HEK293 (cell line): Measurements from ENCODE around the gene C19orf53.

Source experiments
- CTCF ChIA-PET: fragments of 350-600 bp; formaldehyde crosslinking; extraction: SDS; loops from one replicate; lab custom pipeline; 2021; ENCODE audit warnings: antibody characterized with exemption; lab: Yijun Ruan, JAX
- POLR2A ChIA-PET: fragments of 300-600 bp; formaldehyde crosslinking; extraction: SDS; loops from one replicate; lab custom pipeline; 2020; ENCODE audit warnings: antibody characterized with exemption, inconsistent platforms; lab: Yijun Ruan, JAX
- H3K27ac ChIP-seq: fragments of 200-500 bp; sonication (Bioruptor generic); 2 replicates; pipeline ENCODE4 v1.5.1; 2014; ENCODE audit warnings: low read depth, low read length, control low read depth, inconsistent platforms; ENCODE audit errors: extremely low read depth
- H3K36me3 ChIP-seq, 2 experiments: fragments of 200-500 bp in 1 of 2; sonication (Bioruptor generic) in 1 of 2; 1 replicate in 1 of 2; 2 replicates in 1 of 2; pipeline ENCODE4 v1.5.1; 2014 to 2017; ENCODE audit warnings: inconsistent platforms in 2 of 2, low read length in 2 of 2; ENCODE audit not compliant: control insufficient read depth in 2 of 2, insufficient read depth in 1 of 2
- H3K4me1 ChIP-seq: fragments of 200-500 bp; sonication (Bioruptor generic); 2 replicates; pipeline ENCODE4 v1.5.1; 2014; ENCODE audit warnings: mild to moderate bottlenecking, low read length, inconsistent platforms; ENCODE audit not compliant: control insufficient read depth, insufficient read depth
- H3K4me3 ChIP-seq: 2 replicates; pipeline ENCODE4 v1.5.1; 2011; ENCODE audit warnings: low read depth, mild to moderate bottlenecking, control low read depth, low read length, moderate library complexity
- H3K9me3 ChIP-seq: fragments of 200-500 bp; sonication (Bioruptor generic); 2 replicates; pipeline ENCODE4 v1.5.1; 2014; ENCODE audit warnings: low read depth, low read length, inconsistent platforms; ENCODE audit not compliant: control insufficient read depth, insufficient read depth
- FEZF1 ChIP-seq: fragments of 450-650 bp; formaldehyde crosslinking; IDR thresholded peaks from 2 replicates; pipeline ENCODE4 v1.5.1; 2016; ENCODE audit warnings: missing biosample characterization, missing genetic modification characterization
- YY1 ChIP-seq: fragments of 450-650 bp; formaldehyde crosslinking; IDR thresholded peaks from 2 replicates; pipeline ENCODE4 v1.5.1; 2018; ENCODE audit warnings: missing biosample characterization, missing genetic modification characterization
- ZBTB20 ChIP-seq: fragments of 450-650 bp; formaldehyde crosslinking; IDR thresholded peaks from 2 replicates; pipeline ENCODE4 v1.5.1; 2016; ENCODE audit warnings: missing biosample characterization, missing genetic modification characterization
- ZFP37 ChIP-seq: fragments of 450-650 bp; formaldehyde crosslinking; IDR thresholded peaks from 2 replicates; pipeline ENCODE4 v1.5.1; 2016; ENCODE audit warnings: missing biosample characterization, missing genetic modification characterization
- ZNF184 ChIP-seq: fragments of 450-650 bp; IDR thresholded peaks from 2 replicates; pipeline ENCODE4 v1.5.1; 2018; ENCODE audit warnings: missing biosample characterization, mild to moderate bottlenecking, missing genetic modification characterization
- ZNF211 ChIP-seq: fragments of 450-650 bp; formaldehyde crosslinking; IDR thresholded peaks from 2 replicates; pipeline ENCODE4 v1.5.1; 2016; ENCODE audit warnings: low read depth, missing biosample characterization, missing genetic modification characterization
- ZNF223 ChIP-seq: fragments of 450-650 bp; formaldehyde crosslinking; IDR thresholded peaks from 2 replicates; pipeline ENCODE4 v1.5.1; 2016; ENCODE audit warnings: missing biosample characterization, missing genetic modification characterization
- ZNF335 ChIP-seq: fragments of 450-650 bp; formaldehyde crosslinking; conservative IDR thresholded peaks from 2 replicates; pipeline ENCODE4 v1.5.1; 2016; ENCODE audit warnings: missing biosample characterization, missing genetic modification characterization
- ZNF530 ChIP-seq: fragments of 450-650 bp; formaldehyde crosslinking; IDR thresholded peaks from 2 replicates; pipeline ENCODE4 v1.5.1; 2016; ENCODE audit warnings: low read depth, missing biosample characterization, missing genetic modification characterization
- ZNF629 ChIP-seq: fragments of 450-650 bp; formaldehyde crosslinking; IDR thresholded peaks from 2 replicates; pipeline ENCODE4 v1.5.1; 2017; ENCODE audit warnings: missing biosample characterization, missing genetic modification characterization
- ZNF660 ChIP-seq: fragments of 450-650 bp; IDR thresholded peaks from 2 replicates; pipeline ENCODE4 v1.5.1; 2018; ENCODE audit warnings: missing biosample characterization, mild to moderate bottlenecking, missing genetic modification characterization
- TF ChIP-seq, protein P1 (sequence below): fragments of 450-650 bp; formaldehyde crosslinking; IDR thresholded peaks from 2 replicates; pipeline ENCODE4 v1.5.1; 2017; ENCODE audit warnings: missing biosample characterization, missing genetic modification characterization
- TF ChIP-seq, protein P2 (sequence below): fragments of 450-650 bp; formaldehyde crosslinking; IDR thresholded peaks from 2 replicates; pipeline ENCODE4 v1.5.1; 2016; ENCODE audit warnings: missing biosample characterization, missing genetic modification characterization
- TF ChIP-seq, protein P3 (sequence below): fragments of 450-650 bp; formaldehyde crosslinking; IDR thresholded peaks from 2 replicates; pipeline ENCODE4 v1.5.1; 2016; ENCODE audit warnings: missing biosample characterization, missing genetic modification characterization
- TF ChIP-seq, protein P4 (sequence below): fragments of 450-650 bp; formaldehyde crosslinking; IDR thresholded peaks from 2 replicates; pipeline ENCODE4 v1.5.1; 2016; ENCODE audit warnings: missing biosample characterization, missing genetic modification characterization

The C19orf53 gene

DNA sequence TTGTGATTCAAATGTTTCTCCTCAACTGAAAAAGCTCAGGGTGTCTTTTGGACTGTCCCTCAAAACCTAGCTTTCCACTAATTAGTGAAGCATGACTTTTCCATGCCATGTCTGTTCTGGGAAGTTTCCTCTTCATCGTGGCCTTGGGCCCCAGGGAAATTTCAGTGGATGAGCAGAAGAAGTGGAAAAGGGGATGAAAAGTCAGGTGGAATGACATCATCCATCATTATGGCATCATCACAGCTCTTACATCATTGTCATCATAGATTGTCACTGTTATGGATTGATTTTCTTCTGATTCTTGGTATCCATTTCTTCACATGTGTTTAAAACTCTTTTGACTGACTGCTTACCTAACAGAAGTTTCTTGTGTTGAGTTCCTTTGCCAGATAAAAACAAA, 36.2 kb upstream of the C19orf53 start (continued):
- TF ChIP-seq, protein P1, sequence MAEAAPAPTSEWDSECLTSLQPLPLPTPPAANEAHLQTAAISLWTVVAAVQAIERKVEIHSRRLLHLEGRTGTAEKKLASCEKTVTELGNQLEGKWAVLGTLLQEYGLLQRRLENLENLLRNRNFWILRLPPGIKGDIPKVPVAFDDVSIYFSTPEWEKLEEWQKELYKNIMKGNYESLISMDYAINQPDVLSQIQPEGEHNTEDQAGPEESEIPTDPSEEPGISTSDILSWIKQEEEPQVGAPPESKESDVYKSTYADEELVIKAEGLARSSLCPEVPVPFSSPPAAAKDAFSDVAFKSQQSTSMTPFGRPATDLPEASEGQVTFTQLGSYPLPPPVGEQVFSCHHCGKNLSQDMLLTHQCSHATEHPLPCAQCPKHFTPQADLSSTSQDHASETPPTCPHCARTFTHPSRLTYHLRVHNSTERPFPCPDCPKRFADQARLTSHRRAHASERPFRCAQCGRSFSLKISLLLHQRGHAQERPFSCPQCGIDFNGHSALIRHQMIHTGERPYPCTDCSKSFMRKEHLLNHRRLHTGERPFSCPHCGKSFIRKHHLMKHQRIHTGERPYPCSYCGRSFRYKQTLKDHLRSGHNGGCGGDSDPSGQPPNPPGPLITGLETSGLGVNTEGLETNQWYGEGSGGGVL (tag by site-specific recombination), result peak; percentile 30; the same call in 1 of the 2 replicates
- TF ChIP-seq, protein P2, sequence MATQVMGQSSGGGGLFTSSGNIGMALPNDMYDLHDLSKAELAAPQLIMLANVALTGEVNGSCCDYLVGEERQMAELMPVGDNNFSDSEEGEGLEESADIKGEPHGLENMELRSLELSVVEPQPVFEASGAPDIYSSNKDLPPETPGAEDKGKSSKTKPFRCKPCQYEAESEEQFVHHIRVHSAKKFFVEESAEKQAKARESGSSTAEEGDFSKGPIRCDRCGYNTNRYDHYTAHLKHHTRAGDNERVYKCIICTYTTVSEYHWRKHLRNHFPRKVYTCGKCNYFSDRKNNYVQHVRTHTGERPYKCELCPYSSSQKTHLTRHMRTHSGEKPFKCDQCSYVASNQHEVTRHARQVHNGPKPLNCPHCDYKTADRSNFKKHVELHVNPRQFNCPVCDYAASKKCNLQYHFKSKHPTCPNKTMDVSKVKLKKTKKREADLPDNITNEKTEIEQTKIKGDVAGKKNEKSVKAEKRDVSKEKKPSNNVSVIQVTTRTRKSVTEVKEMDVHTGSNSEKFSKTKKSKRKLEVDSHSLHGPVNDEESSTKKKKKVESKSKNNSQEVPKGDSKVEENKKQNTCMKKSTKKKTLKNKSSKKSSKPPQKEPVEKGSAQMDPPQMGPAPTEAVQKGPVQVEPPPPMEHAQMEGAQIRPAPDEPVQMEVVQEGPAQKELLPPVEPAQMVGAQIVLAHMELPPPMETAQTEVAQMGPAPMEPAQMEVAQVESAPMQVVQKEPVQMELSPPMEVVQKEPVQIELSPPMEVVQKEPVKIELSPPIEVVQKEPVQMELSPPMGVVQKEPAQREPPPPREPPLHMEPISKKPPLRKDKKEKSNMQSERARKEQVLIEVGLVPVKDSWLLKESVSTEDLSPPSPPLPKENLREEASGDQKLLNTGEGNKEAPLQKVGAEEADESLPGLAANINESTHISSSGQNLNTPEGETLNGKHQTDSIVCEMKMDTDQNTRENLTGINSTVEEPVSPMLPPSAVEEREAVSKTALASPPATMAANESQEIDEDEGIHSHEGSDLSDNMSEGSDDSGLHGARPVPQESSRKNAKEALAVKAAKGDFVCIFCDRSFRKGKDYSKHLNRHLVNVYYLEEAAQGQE, result no peak
- TF ChIP-seq, protein P3, sequence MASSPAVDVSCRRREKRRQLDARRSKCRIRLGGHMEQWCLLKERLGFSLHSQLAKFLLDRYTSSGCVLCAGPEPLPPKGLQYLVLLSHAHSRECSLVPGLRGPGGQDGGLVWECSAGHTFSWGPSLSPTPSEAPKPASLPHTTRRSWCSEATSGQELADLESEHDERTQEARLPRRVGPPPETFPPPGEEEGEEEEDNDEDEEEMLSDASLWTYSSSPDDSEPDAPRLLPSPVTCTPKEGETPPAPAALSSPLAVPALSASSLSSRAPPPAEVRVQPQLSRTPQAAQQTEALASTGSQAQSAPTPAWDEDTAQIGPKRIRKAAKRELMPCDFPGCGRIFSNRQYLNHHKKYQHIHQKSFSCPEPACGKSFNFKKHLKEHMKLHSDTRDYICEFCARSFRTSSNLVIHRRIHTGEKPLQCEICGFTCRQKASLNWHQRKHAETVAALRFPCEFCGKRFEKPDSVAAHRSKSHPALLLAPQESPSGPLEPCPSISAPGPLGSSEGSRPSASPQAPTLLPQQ (tag by site-specific recombination), result 0 out of 2 replicates have a peak, but pooled peaks have one; percentile 40
- TF ChIP-seq ZNF629 (peak; percentile 92), ZNF211 (no peak), ZNF184 (no peak), YY1 (tag by site-specific recombination) (no peak), ZFP37 (no peak), ZBTB20 (tag by site-specific recombination) (no peak), ZNF335 (peak; percentile 29; the same call in 1 of the 2 replicates)

DNA sequence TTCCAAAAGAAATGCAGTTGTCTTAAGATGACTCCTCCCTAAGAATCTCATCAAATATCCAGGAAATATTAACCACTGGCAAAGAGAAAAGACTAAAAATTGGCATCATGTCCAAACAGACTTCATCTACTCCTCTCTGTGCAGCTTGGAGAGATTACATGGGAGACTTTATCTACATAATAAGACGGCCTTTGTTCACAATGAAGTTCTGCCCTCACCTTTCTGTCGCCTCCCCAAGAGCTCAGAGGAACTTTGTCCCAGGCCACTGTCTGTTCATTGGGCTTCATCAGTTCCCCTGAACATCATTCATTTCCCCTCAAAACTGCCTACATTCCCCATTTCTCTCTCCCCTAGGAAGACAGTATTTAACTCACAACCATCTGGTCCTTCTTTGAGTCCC, 32.4 kb upstream of the C19orf53 start:
- TF ChIP-seq, protein P4, sequence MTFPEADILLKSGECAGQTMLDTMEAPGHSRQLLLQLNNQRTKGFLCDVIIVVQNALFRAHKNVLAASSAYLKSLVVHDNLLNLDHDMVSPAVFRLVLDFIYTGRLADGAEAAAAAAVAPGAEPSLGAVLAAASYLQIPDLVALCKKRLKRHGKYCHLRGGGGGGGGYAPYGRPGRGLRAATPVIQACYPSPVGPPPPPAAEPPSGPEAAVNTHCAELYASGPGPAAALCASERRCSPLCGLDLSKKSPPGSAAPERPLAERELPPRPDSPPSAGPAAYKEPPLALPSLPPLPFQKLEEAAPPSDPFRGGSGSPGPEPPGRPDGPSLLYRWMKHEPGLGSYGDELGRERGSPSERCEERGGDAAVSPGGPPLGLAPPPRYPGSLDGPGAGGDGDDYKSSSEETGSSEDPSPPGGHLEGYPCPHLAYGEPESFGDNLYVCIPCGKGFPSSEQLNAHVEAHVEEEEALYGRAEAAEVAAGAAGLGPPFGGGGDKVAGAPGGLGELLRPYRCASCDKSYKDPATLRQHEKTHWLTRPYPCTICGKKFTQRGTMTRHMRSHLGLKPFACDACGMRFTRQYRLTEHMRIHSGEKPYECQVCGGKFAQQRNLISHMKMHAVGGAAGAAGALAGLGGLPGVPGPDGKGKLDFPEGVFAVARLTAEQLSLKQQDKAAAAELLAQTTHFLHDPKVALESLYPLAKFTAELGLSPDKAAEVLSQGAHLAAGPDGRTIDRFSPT (tag by site-specific recombination), result no peak
- TF ChIP-seq ZNF530 (tag by site-specific recombination), result peak; percentile 86; the same call in 1 of the 2 replicates
- Histone ChIP-seq H3K4me3 (no peak overlapping the region), H3K27ac (no peak overlapping the region), H3K9me3 (no peaks in the 10 kb centered on the region), H3K36me3 (peaks cover 0 to 15% of the 10 kb centered on the region in 2 experiments; a peak in 2 of 3 replicates), H3K4me1 (no peaks in the 10 kb centered on the region)
- CTCF ChIA-PET, result interaction anchor here (1.4 kb wide), 1 partner anchor 21 kb away, joined by 4 read pairs; no protein-coding TSS in a partner anchor
- POLR2A ChIA-PET, result interaction anchor here (1.8 kb wide), 1 partner anchor 11 kb away, joined by 7 read pairs; no protein-coding TSS in a partner anchor

DNA sequence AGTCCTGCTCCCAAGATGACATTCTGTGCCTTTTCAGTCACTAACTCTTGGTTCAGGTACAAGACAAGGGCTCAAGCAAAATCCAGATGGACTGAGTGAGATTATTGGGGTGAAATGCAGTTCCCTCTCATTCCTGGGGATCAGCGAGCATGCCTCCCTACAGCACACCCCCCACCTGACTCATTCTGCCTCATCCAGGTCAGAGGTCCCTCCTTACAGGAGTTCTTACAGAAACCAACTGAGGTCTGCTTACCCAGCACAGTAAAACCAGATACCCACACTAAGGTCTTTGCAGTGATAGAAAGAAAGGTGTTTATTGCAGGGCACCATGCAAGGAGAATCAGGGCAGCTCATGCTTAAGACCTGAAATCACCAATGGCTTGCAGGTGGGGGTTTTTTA, 31.5 kb upstream of the C19orf53 start:
- POLR2A ChIA-PET, result interaction anchor here (1.8 kb wide), 1 partner anchor 11 kb away, joined by 7 read pairs; no protein-coding TSS in a partner anchor
- Histone ChIP-seq H3K27ac (no peak overlapping the region), H3K9me3 (no peaks in the 10 kb centered on the region), H3K4me3 (no peak overlapping the region), H3K4me1 (no peaks in the 10 kb centered on the region), H3K36me3 (peaks cover 0 to 10% of the 10 kb centered on the region in 2 experiments; a peak in 2 of 3 replicates)
- CTCF ChIA-PET, result interaction anchor here (0.6 kb wide), 1 partner anchor 54 kb away, joined by 3 read pairs; no protein-coding TSS in a partner anchor
- TF ChIP-seq ZNF223 (tag by site-specific recombination) (no peak), FEZF1 (tag by site-specific recombination) (no peak), ZNF660 (tag by site-specific recombination) (no peak)
